Measurements from ENCODE around the gene IL12RB2.
"Not testable (repeated sequence)": the region's sequence is repeated elsewhere in the genome, so short reads cannot be mapped to it uniquely, and the experiment has no call there.

The IL12RB2 gene

DNA sequence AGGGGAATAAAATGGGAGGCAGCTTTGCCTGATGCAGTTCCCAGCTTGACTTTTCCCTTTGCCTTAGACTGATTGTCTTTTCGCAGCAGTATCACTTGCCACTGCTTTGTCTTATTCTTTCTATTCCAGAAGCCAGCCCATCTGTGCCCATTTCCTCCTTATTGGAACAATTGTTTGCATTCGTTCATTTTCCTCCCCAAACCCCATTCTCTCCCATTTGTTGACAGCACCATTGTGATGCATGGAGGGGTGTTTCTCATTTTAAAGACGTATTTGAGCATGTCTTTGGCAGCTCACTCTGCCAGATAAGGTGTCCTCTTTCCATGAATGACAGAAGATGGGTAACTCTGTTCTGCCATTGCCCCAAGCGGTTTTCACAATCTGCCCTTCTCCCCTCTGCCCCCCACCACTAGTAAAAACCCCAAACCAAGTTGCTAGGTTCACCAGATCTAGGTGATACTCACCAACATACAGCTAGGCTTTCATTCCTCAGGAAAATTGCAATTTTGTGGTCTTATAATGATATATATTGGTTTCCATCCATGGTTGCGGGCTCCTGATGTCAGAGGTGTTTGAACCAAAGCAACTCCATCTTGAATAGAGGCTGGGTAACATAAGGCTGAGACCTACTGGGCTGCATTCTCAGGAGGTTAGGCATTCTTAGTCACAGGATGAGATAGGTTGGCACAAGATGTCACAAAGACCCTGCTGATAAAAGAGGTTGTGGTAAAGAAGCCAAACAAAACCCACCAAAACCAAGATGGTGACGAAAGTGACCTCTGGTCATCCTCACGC lies 91.7 kb downstream of the IL12RB2 start:
- no peak for DNase-seq (ENCODE audit: low read depth)

DNA sequence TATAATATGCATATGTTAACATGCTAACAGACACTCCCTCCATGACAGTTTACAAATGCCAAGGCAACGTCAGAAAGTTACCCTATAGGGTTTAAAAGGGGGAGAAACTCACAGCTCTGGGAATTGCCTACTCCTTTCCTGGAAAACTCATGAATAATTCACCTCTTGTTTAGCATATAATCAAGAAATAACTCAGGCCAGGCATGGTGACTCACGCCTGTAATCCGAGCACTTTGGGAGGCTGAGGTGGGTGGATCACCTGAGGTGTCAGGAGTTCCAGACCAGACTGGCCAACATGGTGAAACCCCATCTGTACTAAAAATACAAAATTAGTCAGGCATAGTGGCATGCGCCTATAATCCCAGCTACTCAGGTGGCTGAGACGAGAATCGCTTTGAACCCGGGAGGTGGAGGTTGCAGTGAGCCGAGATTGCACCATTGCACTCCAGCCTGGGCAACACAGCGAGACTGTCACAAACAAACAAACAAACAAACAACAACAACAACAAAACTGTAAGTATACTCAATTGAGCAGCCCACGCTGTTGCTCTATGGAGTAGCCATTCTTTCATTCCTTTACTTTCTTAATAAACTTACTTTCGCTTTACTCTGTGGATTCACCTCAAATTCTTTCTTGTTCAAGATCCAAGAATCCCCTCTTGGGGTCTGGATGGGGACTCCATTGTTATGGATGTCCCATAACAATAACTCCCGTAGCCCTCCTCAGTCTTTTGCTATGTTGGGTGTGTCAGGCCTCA lies 92.5 kb downstream of the IL12RB2 start:
- DNase-seq (ENCODE audit: low read depth), result not testable (repeated sequence)

DNA sequence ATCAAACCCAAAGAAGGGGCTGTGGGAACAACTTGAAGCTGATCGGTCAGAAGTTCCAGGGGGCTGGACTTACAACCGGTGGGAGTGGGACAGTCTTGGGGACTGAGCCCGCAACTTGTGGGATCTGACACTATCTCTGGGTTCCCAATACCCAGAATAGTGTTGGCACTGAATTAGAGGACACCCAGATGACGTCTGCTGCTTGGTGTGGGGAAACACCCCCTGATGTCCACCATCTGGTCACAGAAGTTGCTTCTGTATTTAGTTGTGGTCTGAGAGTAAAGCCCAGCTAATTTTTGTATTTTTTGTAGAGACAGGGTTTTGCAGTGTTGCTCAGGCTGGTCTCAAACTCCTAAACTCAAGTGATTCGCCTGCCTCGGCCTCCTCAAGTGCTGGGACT lies 93.8 kb downstream of the IL12RB2 start:
- DNase-seq (ENCODE audit: low read depth), result no peak

DNA sequence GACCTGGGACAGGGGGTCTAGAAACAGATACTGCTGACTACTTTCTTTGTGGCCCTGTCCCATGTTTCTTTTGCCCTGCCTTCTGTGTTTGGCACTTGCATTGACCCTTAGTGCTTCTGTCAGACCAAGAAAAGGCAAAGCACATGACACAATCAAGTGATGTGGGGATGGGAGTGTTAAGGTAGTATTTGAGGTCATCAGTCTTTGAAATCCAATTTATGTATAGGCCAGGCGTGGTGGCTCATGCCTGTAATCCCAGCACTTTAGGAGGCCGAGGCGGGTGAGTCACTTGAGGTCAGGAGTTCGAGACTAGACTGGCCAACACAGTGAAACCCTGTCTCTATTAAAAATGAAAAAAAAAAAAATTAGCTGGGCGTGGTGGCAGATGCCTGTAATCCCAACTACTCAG lies 96.5 kb downstream of the IL12RB2 start:
- peak; percentile 9 for DNase-seq (ENCODE audit: low read depth)

DNA sequence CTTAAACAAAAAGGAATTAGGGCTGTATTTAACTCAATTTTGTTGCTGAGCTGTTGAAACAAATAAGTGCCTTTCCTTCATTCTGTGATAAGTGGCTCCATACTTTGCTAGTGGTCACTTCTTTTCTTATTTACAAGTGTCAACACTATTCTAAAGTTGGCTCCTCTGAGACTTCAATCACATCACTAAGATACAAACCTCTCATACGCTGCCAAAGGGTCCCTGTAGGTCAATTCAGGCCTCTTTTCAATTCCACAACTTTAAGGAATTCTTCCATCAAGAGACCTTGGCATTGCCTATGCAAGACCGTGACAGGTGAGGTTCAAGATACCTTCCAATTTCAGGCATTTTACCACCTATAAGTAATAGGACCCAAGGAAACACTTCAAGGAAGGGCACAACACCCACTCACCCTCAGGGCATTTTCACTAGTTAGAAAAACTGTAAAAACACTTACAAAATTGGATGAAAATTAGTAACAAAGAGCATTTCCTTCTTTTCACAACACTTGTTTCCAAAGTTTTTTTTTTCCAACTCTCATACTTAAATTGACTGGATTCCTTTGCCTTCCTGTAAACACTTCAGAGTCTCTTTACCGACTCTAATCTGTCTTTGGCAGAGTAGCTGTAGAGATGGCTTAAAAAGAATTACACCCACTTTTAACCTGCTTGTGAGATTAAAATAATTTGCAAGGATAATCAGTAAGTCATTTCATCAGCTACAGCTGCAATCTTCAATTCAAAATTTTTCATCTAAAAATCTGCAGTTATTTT lies 98.0 kb downstream of the IL12RB2 start:
- DNase-seq (ENCODE audit: low read depth), result no peak

DNA sequence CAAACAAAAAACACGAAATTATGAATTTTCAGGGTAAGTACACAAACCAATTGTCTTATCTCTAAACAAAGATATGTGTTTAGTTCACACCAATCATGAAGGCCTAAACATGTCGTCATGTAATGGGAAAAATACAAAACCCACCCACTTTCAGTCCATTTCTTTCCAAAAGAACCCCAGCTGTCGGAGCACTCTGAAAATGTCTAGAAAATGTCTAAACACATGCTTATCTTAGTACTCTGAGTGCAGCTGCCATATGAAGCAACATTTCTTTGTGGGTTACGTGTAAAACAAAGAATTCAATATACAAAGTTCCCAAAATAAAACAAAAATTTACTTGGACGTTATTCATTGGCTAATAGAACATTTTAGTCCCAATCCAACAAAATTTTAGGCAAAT lies 99.8 kb downstream of the IL12RB2 start:
- DNase-seq (ENCODE audit: low read depth), result no peak

DNA sequence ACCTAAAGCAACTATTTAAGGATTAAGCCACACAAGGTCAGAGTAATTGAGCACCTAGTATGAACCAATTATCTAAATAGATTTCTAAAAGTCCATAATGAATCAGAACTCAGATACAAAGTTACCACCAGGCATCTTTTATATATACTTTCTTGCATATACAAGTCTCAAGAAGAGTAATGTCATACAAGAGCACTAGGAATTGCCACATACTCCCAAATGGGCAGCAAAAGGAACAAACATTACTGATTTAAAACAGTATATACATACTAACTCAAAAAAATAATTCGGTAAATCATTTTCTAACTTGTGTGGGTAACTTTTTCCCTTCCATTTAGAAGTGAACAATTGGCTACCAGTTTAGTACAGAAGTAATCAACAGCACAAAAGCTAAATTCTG lies 100.5 kb downstream of the IL12RB2 start:
- no peak for DNase-seq (ENCODE audit: low read depth)

DNA sequence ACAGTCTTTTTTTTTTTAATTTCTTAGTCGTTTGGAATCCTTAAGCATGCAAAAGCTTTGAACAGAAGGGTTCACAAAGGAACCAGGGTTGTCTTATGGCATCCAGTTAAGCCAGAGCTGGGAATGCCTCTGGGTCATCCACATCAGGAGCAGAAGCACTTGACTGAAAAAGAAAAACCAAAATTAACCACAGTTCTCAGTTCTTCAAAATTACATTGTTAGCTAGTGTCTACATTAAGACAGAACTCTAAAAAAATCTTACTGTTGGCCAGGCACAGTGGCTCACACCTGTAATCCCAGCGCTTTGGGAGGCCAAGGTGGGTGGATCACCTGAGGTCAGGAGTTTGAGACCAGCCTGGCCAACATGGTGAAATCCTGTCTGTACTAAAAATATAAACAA lies 105.4 kb downstream of the IL12RB2 start:
- not testable (repeated sequence) for DNase-seq (ENCODE audit: low read depth)

DNA sequence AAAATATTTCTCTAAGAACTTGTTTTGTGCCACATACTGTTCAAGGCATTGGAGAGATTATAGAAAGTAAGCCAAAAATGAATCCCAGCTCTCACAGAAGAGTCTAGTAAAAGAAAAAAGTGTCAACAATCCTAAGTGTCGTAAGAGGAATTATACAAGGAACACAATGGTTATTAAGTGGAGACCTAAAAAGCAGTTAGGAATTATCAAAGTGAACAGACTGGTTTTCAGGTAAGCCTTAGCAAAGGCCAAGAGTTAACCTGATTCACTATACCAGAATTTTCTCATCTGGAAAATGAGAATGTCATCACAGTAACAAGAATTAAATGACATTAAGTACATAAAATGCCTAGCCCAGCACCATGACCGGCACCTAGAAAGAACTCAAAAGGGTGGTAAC lies 106.9 kb downstream of the IL12RB2 start:
- DNase-seq (ENCODE audit: low read depth), result no peak

DNA sequence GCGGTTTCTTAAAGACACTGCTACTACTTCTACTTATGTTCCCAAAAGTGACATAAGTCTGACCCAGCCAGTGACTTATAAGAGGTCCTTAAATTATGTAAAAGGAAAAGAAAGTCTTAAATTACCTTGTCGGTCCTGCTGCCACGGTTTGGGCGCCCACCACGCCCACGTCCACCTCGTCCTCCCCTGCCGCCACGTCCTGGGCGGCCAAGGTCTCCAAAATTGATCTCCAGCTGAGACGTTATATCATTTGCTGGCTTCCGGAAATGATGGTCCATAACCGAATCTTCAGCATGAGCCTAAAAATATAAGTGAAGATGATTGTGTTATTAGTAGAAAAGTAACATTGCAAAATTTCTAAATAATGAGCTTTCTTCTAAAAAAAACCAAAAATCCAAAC lies 107.4 kb downstream of the IL12RB2 start:
- DNase-seq (ENCODE audit: low read depth), result no peak

DNA sequence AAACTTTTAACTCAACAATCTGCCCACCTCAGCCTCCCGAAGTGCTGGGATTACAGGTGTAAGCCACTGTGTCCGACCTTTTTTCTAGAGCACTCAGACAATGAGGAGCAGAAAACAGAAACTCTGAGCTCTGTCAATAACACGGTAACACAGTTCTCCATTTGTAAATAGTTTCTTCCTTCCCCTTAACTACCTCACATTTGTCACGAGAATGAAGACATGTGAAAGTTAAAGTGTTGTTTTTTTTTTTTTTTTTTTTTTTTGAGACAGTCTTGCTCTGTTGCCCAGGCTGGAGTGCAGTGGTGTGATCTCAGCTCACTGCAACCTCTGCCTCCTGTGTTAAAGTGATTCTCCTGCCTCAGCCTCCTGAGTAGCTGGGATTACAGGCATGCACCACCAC lies 110.1 kb downstream of the IL12RB2 start:
- not testable (repeated sequence) for DNase-seq (ENCODE audit: low read depth)

DNA sequence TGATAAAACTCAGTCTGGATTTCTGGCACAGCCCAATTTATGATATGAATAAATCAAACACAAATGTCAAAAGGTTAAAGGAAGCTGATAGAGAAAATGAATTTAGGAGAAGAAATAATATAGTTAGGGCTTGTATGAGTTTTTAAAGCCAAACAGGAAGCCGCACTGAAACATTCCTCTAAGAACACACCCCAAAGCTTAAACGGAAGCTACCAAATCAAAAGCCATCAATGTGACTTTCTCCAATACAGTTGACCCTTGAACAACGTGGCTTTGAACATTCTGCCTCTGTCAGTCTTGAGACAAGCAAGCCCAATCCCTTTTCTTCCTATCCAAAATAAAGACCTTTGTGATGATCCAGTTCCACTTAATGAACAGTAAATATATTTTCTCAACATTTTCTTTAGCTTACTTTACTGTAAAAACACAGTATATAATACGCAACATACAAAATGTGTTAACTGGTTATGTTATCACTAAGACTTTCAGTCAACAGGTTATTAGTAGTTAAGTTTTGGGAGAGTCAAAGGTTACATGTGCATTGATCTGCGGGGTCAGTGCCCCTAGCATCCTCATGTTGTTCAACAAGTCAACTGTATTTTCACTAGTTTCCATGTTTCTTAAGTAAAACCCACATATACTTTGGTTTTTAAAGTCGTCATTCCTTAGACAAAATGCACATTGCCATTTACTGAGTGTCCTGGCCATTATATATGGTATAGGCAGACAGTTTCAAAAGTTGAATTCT lies 111.3 kb downstream of the IL12RB2 start:
- no peak for DNase-seq (ENCODE audit: low read depth)

DNA sequence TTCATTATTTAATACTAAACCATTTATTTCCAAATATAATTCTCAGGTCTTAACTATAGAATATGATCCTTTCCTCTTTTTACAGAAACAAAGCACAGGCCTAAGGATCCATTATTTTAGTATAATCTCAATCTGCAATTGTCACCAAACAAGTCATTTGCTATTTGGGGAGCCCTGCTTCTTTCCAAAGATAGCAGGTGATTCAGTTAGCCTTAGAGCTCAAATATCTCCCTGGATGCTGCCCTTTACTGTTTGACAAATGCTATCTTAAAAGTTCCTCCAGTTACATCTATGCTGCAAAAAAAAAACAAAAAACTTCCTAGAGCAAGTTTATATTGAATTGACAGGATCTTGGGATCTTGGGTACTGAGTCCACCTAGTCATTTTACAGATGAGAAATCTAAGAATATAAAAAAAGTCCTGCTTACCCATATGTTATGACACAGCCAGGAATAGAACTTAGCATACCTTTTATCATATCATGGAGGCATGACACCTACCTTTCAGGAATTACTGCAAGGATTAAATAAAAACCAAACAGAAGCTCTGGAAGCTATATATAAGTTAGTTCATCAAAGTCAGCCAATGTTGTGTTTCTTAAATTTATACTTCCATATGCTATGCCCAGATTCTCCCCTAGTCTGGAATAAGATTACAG lies 113.3 kb downstream of the IL12RB2 start:
- no peak for DNase-seq (ENCODE audit: low read depth)

DNA sequence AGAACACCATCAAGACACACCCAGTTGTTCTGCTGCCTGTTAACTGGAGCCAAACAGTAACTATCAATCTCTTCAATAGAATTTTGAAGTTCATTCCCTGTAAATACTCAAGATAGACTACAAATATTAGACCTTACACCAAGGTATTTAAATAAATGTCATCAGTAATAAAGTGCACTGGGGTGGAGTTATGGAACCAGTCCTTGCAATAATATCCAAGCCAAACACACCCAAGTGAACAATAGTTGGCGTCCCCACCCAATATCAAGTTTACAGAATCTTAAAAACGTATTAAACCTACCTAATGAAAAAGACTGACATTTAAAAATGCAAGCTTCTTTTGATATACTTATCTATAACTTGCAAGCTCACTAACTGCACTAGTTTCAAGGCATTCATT lies 119.8 kb downstream of the IL12RB2 start:
- DNase-seq (ENCODE audit: low read depth), result no peak

DNA sequence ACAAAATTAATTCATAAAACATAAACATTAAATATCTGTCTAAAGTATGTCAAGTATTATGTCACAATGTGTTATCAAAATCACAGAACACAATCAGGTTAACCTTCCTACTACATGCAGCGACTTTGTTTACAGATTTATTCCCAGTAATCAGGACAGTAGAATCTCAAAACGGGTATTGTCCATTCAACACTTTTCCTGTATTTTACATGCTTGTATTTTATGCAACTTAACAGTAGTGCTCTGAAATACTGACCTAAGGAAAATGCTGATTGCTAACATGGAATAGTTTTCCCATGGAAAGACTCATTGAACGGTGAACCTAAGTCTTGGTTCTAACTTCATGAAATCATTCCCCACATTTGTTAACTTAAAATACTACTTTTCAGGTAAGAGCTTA lies 120.3 kb downstream of the IL12RB2 start:
- DNase-seq (ENCODE audit: low read depth), result no peak

DNA sequence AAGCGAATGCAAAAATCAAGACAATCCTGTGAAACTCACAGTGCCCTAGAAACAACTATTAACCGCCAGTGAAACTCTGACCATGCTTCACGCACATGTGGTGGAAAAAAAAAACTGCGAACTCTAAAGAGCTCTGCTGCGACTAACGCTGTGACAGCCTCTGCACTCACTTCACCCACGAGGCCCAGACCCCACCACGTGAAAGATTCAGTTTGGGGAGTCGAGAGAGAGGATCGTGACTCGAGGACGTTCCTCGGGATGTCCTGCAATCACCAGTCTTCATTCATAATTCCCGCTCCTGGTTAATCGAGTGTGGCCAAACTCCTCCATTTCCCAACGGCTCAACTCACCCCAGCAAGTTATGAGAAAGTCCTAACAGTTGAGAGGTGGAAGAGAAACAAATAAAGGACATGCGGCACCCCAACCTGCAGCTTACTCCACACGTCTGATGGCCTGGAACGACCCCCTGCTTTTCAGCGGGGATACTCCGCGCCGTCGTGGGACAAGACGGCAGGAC lies 121.4 kb downstream of the IL12RB2 start:
- peak; percentile 8 for DNase-seq (ENCODE audit: low read depth)

DNA sequence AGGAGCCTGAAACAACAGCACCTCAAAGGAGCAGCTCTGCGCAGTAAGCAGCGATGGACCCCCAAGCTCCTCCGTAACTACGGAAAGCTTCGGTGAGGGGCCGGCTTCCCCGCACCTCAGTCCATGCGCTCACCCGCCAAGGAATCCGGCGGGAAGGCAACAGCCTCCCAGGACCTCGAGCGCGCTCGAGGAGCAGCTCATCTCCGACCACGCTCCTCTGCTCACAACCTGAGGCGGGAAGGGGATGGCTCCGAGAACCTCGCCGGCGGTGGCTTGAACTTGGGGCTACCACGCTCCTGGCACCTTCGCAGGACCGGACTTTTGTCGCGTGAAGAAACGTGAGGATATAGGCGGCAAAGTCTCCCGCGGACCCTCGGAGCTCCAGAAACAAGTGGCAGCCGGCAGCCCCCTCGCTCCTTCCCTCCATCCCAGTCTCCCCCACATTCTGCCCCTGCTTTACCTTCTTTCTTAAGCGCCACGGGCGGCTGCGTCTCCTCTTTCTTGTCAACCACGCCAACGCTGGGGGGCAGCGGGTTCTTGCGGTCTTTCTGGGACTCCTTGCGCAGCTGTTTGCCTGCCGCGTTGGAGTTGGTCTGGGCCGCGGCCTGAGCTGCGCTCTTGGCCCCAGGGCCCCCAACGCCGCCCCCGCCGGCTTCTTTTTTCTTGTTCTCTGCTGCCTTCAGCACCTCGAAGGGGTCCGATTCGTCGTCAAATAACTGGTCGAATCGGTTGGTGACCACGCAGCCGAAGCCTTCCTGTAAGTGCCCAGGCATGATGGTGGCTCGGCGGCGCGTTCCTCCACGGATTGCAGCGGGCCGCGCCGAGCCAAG lies 122.1 kb downstream of the IL12RB2 start:
- DNase-seq (ENCODE audit: low read depth), result no peak

DNA sequence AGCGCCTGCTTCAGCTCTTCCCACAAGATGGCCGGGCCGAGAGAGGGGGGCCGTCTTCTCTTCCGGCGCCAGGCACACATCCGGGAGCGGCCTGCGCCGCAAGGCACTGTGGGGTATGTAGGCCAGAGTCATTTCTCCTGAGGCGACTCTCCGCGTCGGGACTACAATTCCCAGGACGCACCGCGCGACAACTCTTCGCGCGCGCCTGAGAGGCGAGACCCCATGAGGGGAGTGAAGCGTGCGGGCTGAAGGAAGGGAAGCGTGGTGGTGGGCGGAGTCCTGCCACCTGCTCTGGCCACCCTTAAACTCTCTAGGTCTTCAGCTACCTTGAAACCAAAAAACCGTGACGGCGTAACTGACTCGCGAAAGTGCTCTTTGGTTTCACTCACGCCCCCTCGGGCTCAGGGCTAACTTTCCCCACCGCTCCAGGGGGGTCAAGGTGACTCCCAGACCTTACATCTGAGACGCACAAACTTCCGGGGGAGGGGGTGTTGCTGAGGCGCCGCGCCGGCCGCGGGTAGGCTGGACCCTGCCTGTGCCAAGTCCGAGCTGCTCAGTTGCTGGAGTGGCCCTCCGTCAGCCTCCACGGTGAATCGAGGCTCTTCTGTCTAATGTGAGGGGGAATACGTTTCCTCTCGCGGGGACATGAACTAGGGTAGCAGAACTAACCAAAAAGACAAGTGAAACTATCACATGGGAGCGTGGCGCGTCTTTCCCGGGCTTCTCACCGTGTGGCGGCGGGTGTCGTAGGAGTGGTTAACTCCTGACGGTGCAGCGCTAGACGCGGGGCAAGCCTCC lies 122.9 kb downstream of the IL12RB2 start, which contains the start of gene SERBP1:
TSS of gene SERBP1 (minus strand) at position 45 of the 798 bp plus-strand sequence. CDS start 102 bp downstream, outside the sequence.
- peak; percentile 88 for DNase-seq (ENCODE audit: low read depth)

DNA sequence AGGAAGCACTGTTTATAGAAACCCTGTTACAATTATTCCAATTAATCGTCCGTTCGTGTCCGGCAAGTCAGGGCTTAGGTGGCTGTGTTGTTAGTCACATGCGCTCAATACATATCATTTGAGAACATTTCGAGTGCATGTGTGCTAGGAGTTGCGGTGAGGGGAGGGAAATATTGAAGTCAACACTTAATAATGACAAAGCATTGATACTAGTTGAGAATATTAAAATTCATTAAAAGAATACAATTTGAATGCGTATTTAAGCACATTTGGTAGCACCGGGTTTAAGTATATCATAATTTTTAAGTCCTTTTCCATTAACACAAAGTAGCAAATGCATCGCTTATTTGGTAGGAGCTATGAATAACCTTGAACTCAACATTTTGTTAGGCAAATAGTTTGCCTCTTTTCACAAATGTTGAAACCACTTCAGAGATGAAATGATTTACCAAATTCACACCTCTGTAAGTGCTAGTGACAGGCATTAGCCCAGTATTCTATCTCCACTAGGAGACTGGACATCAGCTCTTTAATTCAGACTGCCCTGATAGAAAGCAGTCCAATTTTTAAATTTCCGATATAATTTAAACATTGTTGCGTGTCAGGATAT lies 123.6 kb downstream of the IL12RB2 start:
- DNase-seq (ENCODE audit: low read depth), result no peak

All from stromal cell of bone marrow (primary cell).